Fibroblast of skin of scalp (primary cell): ENCODE measurements around the gene MRPL54.

Experiments
- DNase-seq: peaks from one replicate; pipeline ENCODE4 v3.0.0-alpha.2; 2013

Gene MRPL54

GRCh38 chr19:3785938-3786824 lies 23.7 kb downstream of the MRPL54 start, which contains the start of gene MATK:
TSS of gene MATK (minus strand) at chr19:3786381. CDS start at chr19:3785135, 1,246 bp downstream.
- DNase-seq: no peak

DNA sequence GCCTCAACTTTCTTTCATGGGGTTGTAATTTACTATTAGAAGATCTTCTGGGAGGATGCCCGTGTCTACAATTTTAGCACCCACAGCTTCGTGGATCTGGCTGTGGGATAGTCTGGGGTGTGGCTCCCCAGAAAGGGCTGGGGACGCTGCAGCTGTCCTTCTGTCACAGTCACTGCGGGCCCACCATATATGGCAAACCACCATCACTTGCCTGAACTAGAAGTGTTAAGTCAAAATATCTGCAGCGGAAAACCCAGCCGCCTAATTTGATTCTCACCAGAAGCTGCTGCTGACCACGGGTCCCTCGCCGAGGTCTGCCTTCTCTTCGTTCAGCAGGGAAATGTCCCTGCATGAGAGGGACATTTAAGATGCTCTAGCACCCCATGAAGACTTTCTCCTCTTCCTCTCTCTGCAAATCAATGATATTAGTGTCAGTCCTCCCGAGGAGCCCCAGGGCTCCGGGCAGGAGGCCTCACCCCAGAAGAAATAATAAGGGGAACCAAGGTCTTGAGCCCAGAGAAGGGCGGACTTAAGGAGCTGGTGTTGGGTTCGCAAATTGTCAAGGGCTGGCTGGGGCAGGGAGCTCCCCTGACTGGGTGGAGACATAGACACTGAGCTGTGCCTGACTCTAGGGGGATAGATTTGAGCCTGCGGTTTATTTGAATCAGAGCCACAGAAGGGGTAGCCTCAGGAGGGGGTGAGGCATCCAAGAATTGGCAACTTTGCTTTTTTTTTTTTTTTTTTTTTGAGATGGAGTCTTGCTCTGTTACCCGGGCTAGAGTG lies 26.7 kb downstream of the MRPL54 start:
- DNase-seq: no peak

- no peak for DNase-seq
Observed at GRCh38 chr19:3790209-3790734, 27.8 kb downstream of the MRPL54 start.

DNA sequence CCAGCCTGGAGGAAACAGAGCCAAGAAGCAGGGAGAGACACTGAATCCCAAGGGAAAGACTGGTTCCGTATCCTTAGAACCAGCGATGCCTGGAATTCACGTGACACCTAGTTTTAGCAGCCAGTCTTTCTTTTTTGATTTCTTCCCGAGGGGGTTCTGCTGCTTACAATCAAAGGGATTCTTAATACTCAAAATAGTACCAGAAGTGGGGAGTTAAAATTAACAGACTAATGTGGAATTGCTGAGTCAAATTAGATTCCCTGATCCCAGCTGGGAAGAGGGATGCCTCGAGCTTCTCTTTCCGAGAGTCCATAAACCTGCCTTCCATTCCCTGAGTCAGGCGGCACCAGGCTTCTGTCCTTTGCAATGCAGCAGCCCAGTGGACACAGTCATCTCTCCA lies 28.5 kb downstream of the MRPL54 start:
- no peak for DNase-seq

DNA sequence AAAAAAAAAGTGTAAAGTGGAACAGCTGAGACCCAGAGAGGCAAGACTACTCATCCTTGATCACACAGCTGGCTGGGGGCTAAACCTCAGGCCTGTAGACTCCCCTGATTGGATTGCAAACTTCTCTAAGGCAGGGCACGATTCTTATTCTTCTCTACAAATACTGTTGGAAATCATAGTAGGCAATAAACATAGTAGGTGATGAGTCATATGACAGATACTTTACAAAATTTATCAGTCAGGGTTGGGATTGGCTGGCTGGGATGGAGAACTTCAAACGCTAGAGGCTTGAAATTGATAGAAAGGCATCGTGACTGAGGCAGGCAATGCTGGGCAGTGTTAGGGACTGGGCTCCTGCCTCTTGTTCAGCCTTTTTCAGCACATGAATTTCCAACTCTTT lies 29.6 kb downstream of the MRPL54 start:
- DNase-seq: no peak

- no peak for DNase-seq
Observed at GRCh38 chr19:3793799-3794198, 31.3 kb downstream of the MRPL54 start.

DNA sequence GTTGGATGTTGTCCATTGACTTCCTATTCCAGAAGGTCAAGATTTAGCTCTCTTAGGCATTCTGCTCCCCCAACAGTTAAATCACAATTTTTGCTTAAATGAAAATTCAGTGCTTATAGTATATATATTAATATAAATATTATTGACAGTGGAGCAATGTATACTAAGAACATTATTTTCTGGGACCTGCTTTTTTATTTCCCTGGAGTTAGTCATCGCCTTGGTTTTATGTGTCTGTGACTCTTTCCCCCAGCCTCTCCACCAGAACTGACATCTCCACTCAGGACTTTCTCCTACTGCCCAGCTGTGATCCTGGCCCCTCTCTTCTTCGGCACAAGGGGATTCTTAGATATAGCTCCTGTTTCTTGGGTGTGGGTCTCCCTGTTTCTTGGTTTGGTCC lies 33.9 kb downstream of the MRPL54 start:
- DNase-seq: no peak

DNA sequence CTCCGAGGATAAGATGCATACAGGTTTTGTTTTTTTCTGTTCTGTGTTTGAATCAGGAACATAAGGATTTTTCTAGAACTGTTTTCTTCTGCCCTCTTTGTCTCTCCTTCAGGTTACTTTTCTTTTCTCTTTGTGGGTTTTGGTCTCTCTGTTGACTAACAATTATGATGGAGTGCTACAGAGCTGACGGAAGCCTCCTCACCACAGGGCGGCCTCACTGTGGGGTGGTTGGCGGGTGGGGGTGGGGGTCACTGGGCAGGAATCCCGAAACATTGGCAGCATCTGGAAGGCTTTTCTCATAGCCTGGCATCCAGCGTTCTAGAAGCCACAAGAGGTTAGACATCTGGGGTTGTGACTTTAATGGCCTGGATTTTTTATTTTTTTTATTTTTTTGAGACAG lies 35.7 kb downstream of the MRPL54 start:
- DNase-seq: no peak

DNA sequence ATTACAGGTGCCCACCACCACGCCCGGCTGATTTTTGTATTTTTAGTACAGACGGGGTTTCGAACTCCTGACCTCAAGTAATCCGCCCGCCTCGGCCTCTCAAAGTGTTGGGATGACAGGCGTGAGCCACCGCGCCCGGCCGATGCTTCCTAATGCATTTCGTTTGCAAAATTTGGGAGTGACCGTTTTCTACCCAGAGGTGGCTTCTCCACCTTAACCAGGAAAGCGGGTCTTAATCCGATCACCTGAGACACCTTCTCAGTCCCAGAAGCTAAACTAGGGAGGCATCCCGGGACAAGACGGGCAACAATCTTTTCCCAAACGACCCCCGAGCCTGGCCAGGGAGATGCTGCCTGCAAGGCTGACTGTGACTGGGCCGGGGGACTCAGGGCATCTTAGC lies 38.5 kb downstream of the MRPL54 start:
- DNase-seq: no peak

GRCh38 chr19:3801412-3802096 lies 39.1 kb downstream of the MRPL54 start:
- no peak for DNase-seq

DNA sequence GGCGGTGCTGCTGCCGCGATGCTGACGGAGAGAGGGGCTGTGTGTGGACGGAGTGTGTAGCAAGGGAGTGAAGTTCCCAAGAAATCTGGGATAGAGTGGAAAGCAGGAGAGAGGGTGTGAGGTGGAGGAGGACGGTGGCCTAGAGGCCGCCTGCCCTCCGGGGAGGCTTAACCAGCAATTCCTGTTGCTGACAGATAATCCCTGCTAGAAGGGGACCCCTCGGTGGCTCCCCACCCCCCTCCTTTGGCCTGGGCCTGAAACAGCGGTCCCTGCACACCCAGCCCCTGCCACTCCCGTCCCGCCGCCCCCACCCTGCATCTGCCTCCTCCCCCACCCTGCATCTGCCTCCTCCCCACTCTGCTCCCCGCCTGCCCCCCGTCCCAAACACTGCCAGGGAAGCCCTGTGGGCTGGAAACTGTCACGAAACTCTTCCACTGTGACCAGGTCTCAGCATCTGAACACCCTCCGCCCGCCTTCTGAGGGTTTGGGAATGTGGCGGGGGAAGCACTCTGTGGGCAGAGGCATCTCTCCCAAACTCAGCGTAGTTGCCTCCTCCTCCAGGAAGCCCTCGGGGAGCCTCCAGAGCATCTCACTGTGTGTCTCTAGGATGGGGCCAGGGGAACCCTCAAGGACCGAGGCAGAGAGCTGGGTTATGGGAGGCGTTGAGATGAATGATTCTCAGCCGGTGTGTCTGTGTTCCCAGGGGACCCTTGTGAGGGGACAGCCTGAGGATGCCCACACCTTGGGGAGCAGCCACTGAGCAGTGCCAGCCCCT lies 40.8 kb downstream of the MRPL54 start:
- DNase-seq: no peak

DNA sequence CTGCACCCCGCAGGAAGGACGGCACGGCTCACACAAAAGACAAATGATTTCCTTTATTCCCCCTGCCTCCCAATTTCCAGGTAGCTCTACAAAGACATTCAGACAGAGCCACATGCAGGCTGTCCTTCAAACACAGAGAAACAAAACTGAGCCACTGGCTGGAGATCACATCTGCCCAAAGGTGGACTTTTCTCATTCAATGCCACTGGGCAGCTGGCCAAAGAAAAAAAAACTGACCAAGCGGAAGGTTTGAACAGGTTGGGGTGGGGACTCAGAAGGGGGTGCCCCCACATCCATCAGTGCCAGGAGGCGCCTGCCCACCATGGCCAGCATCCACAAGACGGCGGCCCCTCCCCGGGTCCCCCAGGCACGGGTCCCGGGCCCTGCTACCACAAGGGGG lies 41.5 kb downstream of the MRPL54 start:
- DNase-seq: no peak

- DNase-seq: no peak
Observed at GRCh38 chr19:3804429-3804828, 41.9 kb downstream of the MRPL54 start.

DNA sequence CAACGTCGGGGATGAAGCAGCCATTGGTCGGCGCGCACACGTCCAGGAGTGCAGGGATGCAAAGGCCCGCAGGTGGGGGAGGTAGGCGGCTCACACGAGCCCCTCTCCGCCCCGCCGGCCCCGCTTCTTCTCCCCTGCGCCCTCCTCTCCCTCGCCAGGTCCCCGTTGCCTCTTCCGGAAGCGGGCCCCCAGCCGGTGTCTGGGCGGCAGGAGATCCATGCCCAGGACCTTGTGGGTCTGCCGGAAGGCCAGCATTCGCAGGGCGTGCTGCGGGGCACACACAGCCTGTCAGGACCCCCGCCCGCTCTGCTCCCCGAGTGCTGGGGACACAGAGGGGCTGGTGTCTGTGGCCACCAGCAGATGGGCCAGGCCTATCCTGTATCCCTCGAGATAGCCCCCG lies 43.4 kb downstream of the MRPL54 start:
- no peak for DNase-seq

GRCh38 chr19:3807131-3807480 lies 44.6 kb downstream of the MRPL54 start:
- DNase-seq: no peak

DNA sequence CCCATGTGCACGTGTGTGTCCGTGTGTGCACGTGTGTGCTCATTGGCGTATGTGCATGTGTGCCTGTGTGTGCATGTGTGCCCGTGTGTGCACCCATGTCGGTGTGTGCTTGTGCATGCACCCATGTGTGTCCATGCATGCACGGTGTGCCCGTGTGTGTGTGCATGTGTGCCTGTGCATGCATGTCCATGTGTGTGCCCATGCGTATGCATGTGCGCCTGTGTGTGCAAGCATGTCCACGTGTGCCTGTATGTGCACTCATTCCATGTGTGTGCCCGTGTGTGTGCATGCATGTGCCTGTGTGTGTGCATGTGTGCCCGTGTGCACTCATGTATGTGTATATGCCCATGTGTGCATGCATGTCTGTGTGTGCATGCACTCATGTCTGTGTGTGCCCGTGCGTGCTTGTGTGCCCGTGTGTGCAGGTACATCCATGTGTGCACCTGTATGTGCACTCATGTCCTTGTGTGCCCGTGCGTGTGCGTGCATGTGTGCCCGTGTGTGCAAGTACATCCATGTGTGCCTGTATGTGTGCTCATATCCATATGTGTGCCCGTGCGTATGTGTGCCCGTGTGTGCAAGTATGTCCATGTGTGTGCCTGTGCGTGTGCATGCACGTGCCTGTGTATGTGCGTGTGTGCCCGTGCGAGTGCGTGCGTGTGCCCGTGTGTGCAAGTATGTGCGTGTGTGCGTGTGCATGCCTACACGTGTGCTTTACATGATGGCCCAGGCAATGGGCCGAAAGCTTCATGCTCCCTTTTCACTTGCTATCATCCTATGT lies 45.3 kb downstream of the MRPL54 start:
- no peak for DNase-seq

- DNase-seq: no peak
Observed at GRCh38 chr19:3808420-3809143, 46.1 kb downstream of the MRPL54 start.

- DNase-seq: no peak
Observed at GRCh38 chr19:3809881-3810707, 47.6 kb downstream of the MRPL54 start.

DNA sequence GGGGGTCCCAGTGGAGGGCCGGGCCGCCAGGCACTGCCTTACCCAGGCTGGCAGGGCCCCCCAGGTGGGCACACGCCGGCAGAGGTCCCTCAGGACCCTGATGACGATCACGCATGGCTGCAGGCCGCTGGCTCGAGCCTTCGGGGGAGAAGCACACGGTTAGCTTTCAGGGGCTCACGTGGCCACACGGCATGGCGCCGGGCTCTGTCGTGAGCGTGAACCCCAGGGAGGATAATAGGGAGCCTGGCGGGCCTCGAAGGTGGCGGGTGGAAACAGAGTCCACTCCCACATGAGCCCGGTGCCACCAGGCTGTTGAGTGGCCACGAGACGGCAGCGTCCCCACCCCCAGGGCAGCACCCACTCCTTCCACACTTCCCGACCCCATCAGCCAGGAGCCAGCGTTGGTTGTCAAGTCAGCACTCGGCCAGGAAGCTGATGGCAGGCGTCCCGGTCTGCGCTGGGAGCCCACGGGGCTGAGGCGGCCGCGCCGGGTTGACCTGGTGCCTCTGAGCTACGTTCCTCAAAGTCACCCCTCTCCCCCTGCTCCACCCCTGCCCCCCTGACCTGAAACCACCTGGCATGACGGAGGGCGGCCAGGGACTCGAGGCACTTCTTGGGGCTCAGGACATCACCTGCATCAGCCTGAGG lies 48.4 kb downstream of the MRPL54 start:
- no peak for DNase-seq
